ENCODE data around the gene SRGAP3.

The SRGAP3 gene

DNA sequence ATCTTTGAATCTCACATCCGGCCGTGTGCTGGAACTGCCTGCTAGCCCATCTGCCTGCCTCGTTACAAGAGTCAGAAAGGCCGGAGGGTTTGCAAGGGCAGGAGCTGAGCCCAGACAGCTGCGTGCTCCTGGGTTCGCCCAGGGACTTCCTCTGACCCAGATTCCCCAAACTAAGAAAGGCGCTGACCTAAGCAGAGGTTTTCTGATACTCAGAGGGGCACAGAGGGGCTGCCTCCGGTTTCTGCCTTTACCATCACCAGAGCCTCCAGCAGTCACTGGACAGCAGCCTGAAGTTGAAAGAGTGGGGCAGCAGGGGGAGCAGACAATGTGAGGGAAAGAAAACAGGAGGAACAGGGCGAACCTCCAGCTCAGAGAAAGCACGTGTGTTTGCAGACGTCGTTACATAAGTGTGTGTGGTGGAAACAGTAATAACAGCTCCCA, 252.7 kb downstream of the SRGAP3 start:
- DNase-seq (ENCODE audit: low spot score) = no peak
- in situ Hi-C loops (cut with MboI; ENCODE audit: low pct_unique_long_range_greater_than_20kb, low sequenced_read_pairs, unreplicated experiment) = no loop called here
- TF ChIP-seq, protein P1, sequence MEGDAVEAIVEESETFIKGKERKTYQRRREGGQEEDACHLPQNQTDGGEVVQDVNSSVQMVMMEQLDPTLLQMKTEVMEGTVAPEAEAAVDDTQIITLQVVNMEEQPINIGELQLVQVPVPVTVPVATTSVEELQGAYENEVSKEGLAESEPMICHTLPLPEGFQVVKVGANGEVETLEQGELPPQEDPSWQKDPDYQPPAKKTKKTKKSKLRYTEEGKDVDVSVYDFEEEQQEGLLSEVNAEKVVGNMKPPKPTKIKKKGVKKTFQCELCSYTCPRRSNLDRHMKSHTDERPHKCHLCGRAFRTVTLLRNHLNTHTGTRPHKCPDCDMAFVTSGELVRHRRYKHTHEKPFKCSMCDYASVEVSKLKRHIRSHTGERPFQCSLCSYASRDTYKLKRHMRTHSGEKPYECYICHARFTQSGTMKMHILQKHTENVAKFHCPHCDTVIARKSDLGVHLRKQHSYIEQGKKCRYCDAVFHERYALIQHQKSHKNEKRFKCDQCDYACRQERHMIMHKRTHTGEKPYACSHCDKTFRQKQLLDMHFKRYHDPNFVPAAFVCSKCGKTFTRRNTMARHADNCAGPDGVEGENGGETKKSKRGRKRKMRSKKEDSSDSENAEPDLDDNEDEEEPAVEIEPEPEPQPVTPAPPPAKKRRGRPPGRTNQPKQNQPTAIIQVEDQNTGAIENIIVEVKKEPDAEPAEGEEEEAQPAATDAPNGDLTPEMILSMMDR (IDR thresholded peaks at IDR 0.05; ENCODE audit: extremely low read depth, insufficient read depth, missing control alignments) = no peak

DNA sequence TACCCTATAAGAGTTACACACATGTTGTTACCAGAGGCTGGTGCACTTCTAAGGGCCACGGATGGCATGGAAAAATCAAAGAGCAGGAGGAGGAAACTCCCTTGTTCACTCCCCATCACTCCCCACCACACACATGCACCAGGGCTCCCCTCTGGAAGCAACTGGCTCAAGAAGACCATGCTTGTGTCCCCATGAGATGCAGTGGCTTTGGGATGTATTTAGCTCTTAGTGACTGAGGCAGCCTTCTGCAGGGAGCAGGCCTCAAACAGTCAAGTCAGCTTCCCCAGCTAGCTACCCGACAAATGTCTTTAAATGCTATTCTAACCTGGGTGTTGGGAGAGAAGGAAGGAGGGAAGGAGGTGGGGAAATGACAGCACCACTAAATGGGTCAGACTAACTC, 253.2 kb downstream of the SRGAP3 start:
- TF ChIP-seq, protein P1 (IDR thresholded peaks at IDR 0.05; ENCODE audit: extremely low read depth, insufficient read depth, missing control alignments) = no peak
- in situ Hi-C loops (cut with MboI; ENCODE audit: low pct_unique_long_range_greater_than_20kb, low sequenced_read_pairs, unreplicated experiment) = no loop called here
- no peak for DNase-seq (ENCODE audit: low spot score)

DNA sequence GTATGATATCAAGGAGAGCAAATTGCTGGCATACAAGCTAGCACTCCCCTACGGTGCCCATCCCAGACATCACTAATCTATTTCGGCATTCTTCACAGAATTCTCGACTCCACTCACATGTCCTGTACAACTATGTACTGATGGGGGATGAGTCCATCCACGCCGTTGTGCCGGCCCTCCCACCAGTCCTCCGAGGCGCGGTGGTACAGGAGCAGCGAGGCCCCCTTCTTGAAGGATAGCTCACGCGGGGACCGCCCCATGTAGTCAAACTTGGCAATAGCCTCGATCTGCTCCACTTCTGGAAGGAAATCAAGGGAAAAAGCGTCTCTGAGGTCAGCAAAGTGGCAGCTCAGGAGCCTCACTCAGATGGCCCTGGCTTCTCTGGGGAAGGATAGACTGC, 255.2 kb downstream of the SRGAP3 start:
- DNase-seq (ENCODE audit: low spot score) = no peak
- TF ChIP-seq, protein P1 (IDR thresholded peaks at IDR 0.05; ENCODE audit: extremely low read depth, insufficient read depth, missing control alignments) = no peak
- in situ Hi-C loops (cut with MboI; ENCODE audit: low pct_unique_long_range_greater_than_20kb, low sequenced_read_pairs, unreplicated experiment) = no loop called here

DNA sequence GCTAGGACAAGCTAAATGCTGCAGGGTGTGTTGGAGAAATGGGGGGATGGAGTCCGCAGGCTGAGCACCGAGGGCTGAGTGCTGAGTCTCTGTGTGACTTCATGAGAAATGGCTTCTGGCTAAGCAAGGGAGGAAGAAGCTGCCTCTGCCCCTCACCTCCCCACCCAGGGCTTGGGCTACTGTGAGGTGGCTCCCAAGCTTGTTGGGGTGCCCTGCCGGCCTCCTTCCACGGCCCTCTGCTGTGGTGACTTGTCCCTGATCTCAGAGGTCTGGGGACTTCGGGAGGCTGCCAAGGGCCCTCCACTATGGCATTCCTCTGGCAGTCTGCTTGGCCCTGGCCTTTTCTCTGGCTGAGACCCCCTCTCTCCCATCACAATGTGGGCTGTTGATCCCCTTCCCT, 256.1 kb downstream of the SRGAP3 start:
- in situ Hi-C loops (cut with MboI; ENCODE audit: low pct_unique_long_range_greater_than_20kb, low sequenced_read_pairs, unreplicated experiment) = no loop called here
- TF ChIP-seq, protein P1 (IDR thresholded peaks at IDR 0.05; ENCODE audit: extremely low read depth, insufficient read depth, missing control alignments) = no peak
- DNase-seq (ENCODE audit: low spot score) = no peak

DNA sequence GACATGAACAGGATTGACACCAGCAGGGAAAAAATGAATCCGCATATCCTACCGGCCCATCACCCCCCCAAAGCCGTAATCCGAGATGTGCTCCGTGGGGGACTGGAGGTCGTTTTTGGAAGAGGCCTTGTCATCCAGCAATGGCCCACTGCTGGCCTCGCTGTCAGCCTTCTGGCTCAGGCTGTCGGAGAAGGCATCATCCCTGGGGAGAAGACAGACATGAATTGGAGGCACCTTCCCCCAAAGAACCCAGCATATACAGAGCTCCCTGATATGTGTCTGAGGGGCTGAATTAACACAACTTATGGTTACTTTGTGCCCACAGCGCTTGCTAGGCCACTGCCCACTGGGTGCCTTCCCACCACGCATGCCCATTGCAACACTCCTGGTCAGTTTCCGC, 256.6 kb downstream of the SRGAP3 start:
- in situ Hi-C loops (cut with MboI; ENCODE audit: low pct_unique_long_range_greater_than_20kb, low sequenced_read_pairs, unreplicated experiment) = no loop called here
- TF ChIP-seq, protein P1 (IDR thresholded peaks at IDR 0.05; ENCODE audit: extremely low read depth, insufficient read depth, missing control alignments) = no peak
- no peak for DNase-seq (ENCODE audit: low spot score)

DNA sequence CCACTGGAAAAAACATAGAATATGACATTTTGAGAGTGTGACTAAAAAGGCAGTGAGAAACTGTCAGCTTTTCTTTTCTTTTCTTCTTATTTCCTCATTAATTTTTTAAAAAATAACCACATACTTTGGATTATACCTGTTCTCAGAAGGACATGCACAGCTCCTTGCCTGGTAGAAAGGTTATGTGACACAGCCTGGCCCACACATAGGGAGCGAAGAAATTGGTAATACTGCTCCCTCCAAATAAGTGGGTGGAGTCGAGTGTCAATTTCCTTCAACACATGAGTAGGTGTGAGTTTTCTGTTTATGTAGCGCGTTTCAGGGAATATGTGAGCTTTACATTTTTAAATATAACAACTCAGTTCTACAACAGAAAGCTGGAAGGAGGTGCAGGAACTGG, 257.2 kb downstream of the SRGAP3 start:
- in situ Hi-C loops (cut with MboI; ENCODE audit: low pct_unique_long_range_greater_than_20kb, low sequenced_read_pairs, unreplicated experiment) = no loop called here
- TF ChIP-seq, protein P1 (IDR thresholded peaks at IDR 0.05; ENCODE audit: extremely low read depth, insufficient read depth, missing control alignments) = no peak
- DNase-seq (ENCODE audit: low spot score) = no peak
